Naive thymus-derived CD4-positive, alpha-beta T cell (primary cell): Measurements from ENCODE around the gene EVI5. TPM values are rescaled to one million over a fixed set of nuclear protein-coding genes. Genes with fewer than 3 reads are reported as not detected.
"Not testable (repeated sequence)": the region's sequence is repeated elsewhere in the genome, so short reads cannot be mapped to it uniquely, and the experiment has no call there.

Source experiments
- ATAC-seq: fragments of 150-1000 bp; cut with Tn5 transposase; 2 replicates; pipeline ENCODE4 v1.10.0; 2021; ENCODE audit warnings: mild to moderate bottlenecking, moderate library complexity
- CTCF ChIA-PET: fragments of 350-600 bp; sonication (Branson Sonifier 250); formaldehyde crosslinking; loops from one replicate; lab custom pipeline; 2021; ENCODE audit warnings: antibody characterized with exemption; lab: Charles Lee
- POLR2A ChIA-PET: fragments of 350-600 bp; sonication (Branson Sonifier 250); formaldehyde crosslinking; loops from one replicate; lab custom pipeline; 2021; ENCODE audit warnings: antibody characterized with exemption, inconsistent platforms; lab: Charles Lee
- DNase-seq, 9 donors: peaks; one replicate each; pipeline versions ENCODE4 v3.0.0 to v3.0.0-alpha.2; 2020 to 2022; ENCODE audit warnings: mixed read lengths in 1 of 9
- H3K27ac ChIP-seq: one replicate; pipeline ENCODE4 v1.7.0; 2013; ENCODE audit warnings: mild to moderate bottlenecking, low read depth, low read length, moderate library complexity
- H3K27me3 ChIP-seq, 2 donors: one replicate each; pipeline ENCODE4 v1.7.0; 2013; ENCODE audit warnings: low read length in 2 of 2, mild to moderate bottlenecking in 2 of 2, moderate library complexity in 2 of 2; ENCODE audit not compliant: control insufficient read depth in 2 of 2, insufficient read depth in 2 of 2
- H3K36me3 ChIP-seq, 3 experiments: 1 replicate in 2 of 3; 2 replicates in 1 of 3; pipeline ENCODE4 v1.7.0; 2013; ENCODE audit warnings: low read length in 3 of 3, mild to moderate bottlenecking in 3 of 3, moderate library complexity in 1 of 3; ENCODE audit not compliant: insufficient read depth in 3 of 3, control insufficient read depth in 2 of 3
- H3K4me1 ChIP-seq, 2 donors: one replicate each; pipeline ENCODE4 v1.7.0; 2013; ENCODE audit warnings: low read length in 2 of 2, mild to moderate bottlenecking in 2 of 2, moderate library complexity in 1 of 2; ENCODE audit not compliant: control insufficient read depth in 2 of 2, insufficient read depth in 2 of 2
- H3K4me3 ChIP-seq: 2 replicates; pipeline ENCODE4 v1.7.0; 2013; ENCODE audit warnings: mild to moderate bottlenecking, low read length
- H3K9me3 ChIP-seq, 3 experiments: 1 replicate in 2 of 3; 2 replicates in 1 of 3; pipeline ENCODE4 v1.7.0; 2013; ENCODE audit warnings: low read length in 3 of 3; ENCODE audit not compliant: control insufficient read depth in 2 of 3
- H3K27ac Mint-ChIP-seq, 9 donors: one replicate each; pipeline ENCODE4 v1.8.0; 2020 to 2022; ENCODE audit warnings: mixed read lengths in 9 of 9, mild to moderate bottlenecking in 8 of 9, moderate library complexity in 5 of 9, inconsistent platforms in 2 of 9
- H3K27me3 Mint-ChIP-seq, 5 donors: one replicate each; pipeline ENCODE4 v1.8.0; 2021 to 2022; ENCODE audit warnings: mixed read lengths in 5 of 5, mild to moderate bottlenecking in 1 of 5
- H3K36me3 Mint-ChIP-seq, 5 donors: one replicate each; pipeline ENCODE4 v1.8.0; 2020 to 2022; ENCODE audit warnings: mixed read lengths in 5 of 5, mild to moderate bottlenecking in 3 of 5, inconsistent platforms in 1 of 5
- H3K4me1 Mint-ChIP-seq, 7 donors: one replicate each; pipeline ENCODE4 v1.8.0; 2020 to 2022; ENCODE audit warnings: mixed read lengths in 7 of 7, mild to moderate bottlenecking in 3 of 7, inconsistent platforms in 1 of 7
- H3K4me3 Mint-ChIP-seq, 10 donors: one replicate each; pipeline ENCODE4 v1.8.0; 2020 to 2022; ENCODE audit warnings: mild to moderate bottlenecking in 10 of 10, mixed read lengths in 10 of 10, moderate library complexity in 6 of 10, inconsistent platforms in 2 of 10
- H3K9me3 Mint-ChIP-seq, 11 donors: one replicate each; pipeline ENCODE4 v1.8.0; 2020 to 2022; ENCODE audit warnings: mixed read lengths in 11 of 11, mild to moderate bottlenecking in 4 of 11, inconsistent platforms in 1 of 11, moderate library complexity in 1 of 11
- intact Hi-C, 2 donors: fragments of 100-400 bp; cut with micrococcal nuclease; formaldehyde crosslinking; loops; one replicate each; pipeline ENCODE4 v1.15.1; 2023
- polyA plus RNA-seq, 2 donors: library from polyadenylated mRNA; unstranded; fragments of 300-500 nt; fragmentation: Illumina TruSeq; gene quantifications; one replicate each; pipeline ENCODE4 v1.2.3, GENCODE V29; 2021
- total RNA-seq, 6 experiments: library from RNA in 5 of 6; stranded (reverse) in 5 of 6; gene quantifications; 1 replicate in 5 of 6; 2 replicates in 1 of 6; pipeline ENCODE4 v1.2.3 and lab custom pipeline; 2021 to 2026

EVI5 gene
- total and polyA plus RNA-seq, 7 experiments from 2014 or later = 0.20 to 12.3 (median 1.7) TPM

DNA sequence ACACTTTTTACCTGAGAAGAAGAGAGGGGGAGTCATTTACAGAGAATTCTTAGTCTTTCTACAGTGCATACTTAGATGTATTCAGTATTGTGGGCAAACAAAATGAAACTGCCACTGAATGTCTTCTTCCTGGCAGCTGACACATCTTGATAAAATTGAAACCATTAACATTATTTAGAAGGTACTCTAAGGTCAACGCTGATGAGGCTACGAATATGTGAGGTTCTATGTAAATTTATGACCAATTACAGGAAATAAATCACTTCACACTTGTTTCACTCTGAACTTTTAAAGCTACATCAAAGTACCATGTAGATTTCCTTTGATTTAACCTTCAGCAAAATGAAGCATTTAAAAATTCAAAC, 246.9 kb downstream of the EVI5 start:
- Mint-ChIP-seq H3K36me3 (peaks cover 0 to 39% (median 0%) of the 10 kb centered on the region in 5 donors), H3K4me1 (peaks cover 16 to 82% (median 72%) of the 10 kb centered on the region in 7 donors), H3K9me3 (peaks cover 0 to 13% (median 2%) of the 10 kb centered on the region in 11 donors), H3K4me3 (peak overlapping the region; percentile 21 to 86 (median 72)), H3K27me3 (no peaks in the 10 kb centered on the region), H3K27ac (peak overlapping the region; percentile 76 to 97 (median 89))
- peak overlapping the region; percentile 68 for H3K27ac ChIP-seq
- POLR2A ChIA-PET = interaction anchor here (0.6 to 5.6 kb wide), 6 partner anchors 17 to 134 kb away, joined by 3 to 89 read pairs (median 7); partner anchors contain the start of gene GFI1
- peak; percentile 53 for ATAC-seq
- H3K27me3 ChIP-seq = no peaks in the 10 kb centered on the region
- H3K4me3 ChIP-seq = peak overlapping the region; percentile 5
- no peaks in the 10 kb centered on the region for H3K9me3 ChIP-seq
- no peaks in the 10 kb centered on the region for H3K36me3 ChIP-seq
- DNase-seq = peak in 6 of 9 donors; percentile 4 to 31 (median 16)
- CTCF ChIA-PET = interaction anchor here (0.6 to 1.1 kb wide), 6 partner anchors 18 to 222 kb away, joined by 3 to 10 read pairs (median 4); no protein-coding TSS in a partner anchor
- H3K4me1 ChIP-seq = peaks cover 24 to 25% of the 10 kb centered on the region in 2 donors
- intact Hi-C loops = loop anchor here in 1 of 2 donors (1.0 kb wide), 5 partner anchors 34 to 222 kb away; no protein-coding TSS in a partner anchor

- DNase-seq = peak in 7 of 9 donors; percentile 57 to 80 (median 74)
- CTCF ChIA-PET = interaction anchor here (0.7 to 1.1 kb wide), 8 partner anchors 10 to 1516 kb away, joined by 3 to 10 read pairs (median 3); no protein-coding TSS in a partner anchor
These were observed 247.7 kb downstream of the EVI5 start for GRCh38 chr1:92536980-92537884.

GRCh38 chr1:92536211-92536979, 248.5 kb downstream of the EVI5 start:
- Mint-ChIP-seq H3K27me3 (no peaks in the 10 kb centered on the region), H3K4me3 (peak overlapping the region; percentile 6 to 87 (median 81)), H3K9me3 (peaks cover 0 to 13% (median 2%) of the 10 kb centered on the region in 11 donors), H3K27ac (peak overlapping the region; percentile 23 to 97 (median 91)), H3K4me1 (peaks cover 22 to 85% (median 73%) of the 10 kb centered on the region in 7 donors), H3K36me3 (peaks cover 0 to 41% (median 0%) of the 10 kb centered on the region in 5 donors)
- peak in 4 of 9 donors; percentile 13 to 22 (median 16) for DNase-seq
- intact Hi-C loops = loop anchor here in 1 of 2 donors (2.0 kb wide), 2 partner anchors 32 to 732 kb away; no protein-coding TSS in a partner anchor
- Histone ChIP-seq H3K4me3 (peak overlapping the region; percentile 15), H3K27me3 (no peaks in the 10 kb centered on the region), H3K9me3 (no peaks in the 10 kb centered on the region), H3K36me3 (no peaks in the 10 kb centered on the region), H3K4me1 (peaks cover 24 to 25% of the 10 kb centered on the region in 2 donors), H3K27ac (peak overlapping the region; percentile 68)
- peak; percentile 34 for ATAC-seq
- ChIA-PET POLR2A (interaction anchor here (0.9 to 5.6 kb wide), 3 partner anchors 9 to 52 kb away, joined by 3 to 89 read pairs (median 7); partner anchors contain the start of gene GFI1), CTCF (interaction anchor here (1.0 kb wide), 1 partner anchor 10 kb away, joined by 3 read pairs; no protein-coding TSS in a partner anchor)

More at GRCh38 chr1:92536980-92537884, 247.7 kb downstream of the EVI5 start:
- Histone ChIP-seq H3K27ac (peak overlapping the region; percentile 68), H3K4me3 (peak overlapping the region; percentile 15), H3K27me3 (no peaks in the 10 kb centered on the region), H3K9me3 (no peaks in the 10 kb centered on the region), H3K36me3 (no peaks in the 10 kb centered on the region), H3K4me1 (peaks cover 24 to 25% of the 10 kb centered on the region in 2 donors)
- intact Hi-C loops = loop anchor here in 1 of 2 donors (1.0 to 2.0 kb wide), 5 partner anchors 32 to 732 kb away; partner anchors contain the start of gene GFI1
- Mint-ChIP-seq H3K27me3 (no peaks in the 10 kb centered on the region), H3K36me3 (peaks cover 0 to 40% (median 0%) of the 10 kb centered on the region in 5 donors), H3K9me3 (peaks cover 0 to 14% (median 2%) of the 10 kb centered on the region in 11 donors), H3K4me3 (peak overlapping the region; percentile 51 to 87 (median 81)), H3K4me1 (peaks cover 19 to 84% (median 75%) of the 10 kb centered on the region in 7 donors), H3K27ac (peak overlapping the region; percentile 81 to 97 (median 91))
- ATAC-seq = peak; percentile 90
- POLR2A ChIA-PET = interaction anchor here (0.6 to 5.6 kb wide), 9 partner anchors 10 to 238 kb away, joined by 3 to 89 read pairs (median 4); partner anchors contain the start of genes GFI1 and RPAP2

DNA sequence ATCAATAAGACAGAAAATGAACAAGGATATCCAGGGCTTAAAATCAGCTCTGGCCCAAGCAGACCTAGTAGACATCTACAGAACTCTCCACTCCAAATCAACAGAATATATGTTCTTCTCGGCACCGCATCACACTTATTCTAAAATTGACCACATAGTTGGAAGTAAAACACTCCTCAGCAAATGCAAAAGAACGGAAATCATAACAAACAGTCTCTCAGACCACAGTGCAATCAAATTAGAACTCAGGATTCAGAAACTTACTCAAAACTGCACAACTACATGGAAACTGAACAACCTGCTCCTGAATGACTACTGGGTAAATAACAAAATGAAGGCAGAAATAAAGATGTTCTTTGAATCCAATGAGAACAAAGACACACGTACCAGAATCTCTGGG, 252.5 kb downstream of the EVI5 start:
- DNase-seq, CTCF ChIA-PET, H3K27me3 ChIP-seq, H3K36me3 ChIP-seq, POLR2A ChIA-PET, H3K9me3 ChIP-seq, H3K4me3 ChIP-seq, intact Hi-C loops, H3K27ac ChIP-seq, ATAC-seq, H3K27me3 Mint-ChIP-seq: not testable (repeated sequence)
- H3K36me3 Mint-ChIP-seq = peaks cover 0 to 48% (median 0%) of the 10 kb centered on the region in 5 donors
- H3K9me3 Mint-ChIP-seq = peaks cover 0 to 21% (median 3%) of the 10 kb centered on the region in 11 donors
- peaks cover 19 to 63% (median 57%) of the 10 kb centered on the region in 7 donors for H3K4me1 Mint-ChIP-seq
- peak overlapping the region in 6 of 9 donors; percentile 9 to 97 (median 77) for H3K27ac Mint-ChIP-seq
- H3K4me1 ChIP-seq = peaks cover 8 to 11% of the 10 kb centered on the region in 2 donors
- peak overlapping the region in 1 of 10 donors; percentile 56 for H3K4me3 Mint-ChIP-seq

- Mint-ChIP-seq H3K4me1 (peaks cover 19 to 60% (median 54%) of the 10 kb centered on the region in 7 donors), H3K27ac (peak overlapping the region in 5 of 9 donors; percentile 17 to 97 (median 86)), H3K9me3 (peaks cover 0 to 21% (median 3%) of the 10 kb centered on the region in 11 donors), H3K4me3 (peak overlapping the region in 1 of 10 donors; percentile 56), H3K36me3 (peaks cover 0 to 48% (median 0%) of the 10 kb centered on the region in 5 donors)
- H3K27me3 Mint-ChIP-seq, CTCF ChIA-PET, ATAC-seq, POLR2A ChIA-PET, intact Hi-C loops, H3K9me3 ChIP-seq, H3K27ac ChIP-seq, H3K4me1 ChIP-seq, DNase-seq, H3K36me3 ChIP-seq, H3K4me3 ChIP-seq, H3K27me3 ChIP-seq: not testable (repeated sequence)
These were observed 253.0 kb downstream of the EVI5 start for GRCh38 chr1:92531939-92532338.
